ENCODE data around the gene SEL1L3.
"Not testable (repeated sequence)": the region's sequence is repeated elsewhere in the genome, so short reads cannot be mapped to it uniquely, and the experiment has no call there.

The SEL1L3 gene

DNA sequence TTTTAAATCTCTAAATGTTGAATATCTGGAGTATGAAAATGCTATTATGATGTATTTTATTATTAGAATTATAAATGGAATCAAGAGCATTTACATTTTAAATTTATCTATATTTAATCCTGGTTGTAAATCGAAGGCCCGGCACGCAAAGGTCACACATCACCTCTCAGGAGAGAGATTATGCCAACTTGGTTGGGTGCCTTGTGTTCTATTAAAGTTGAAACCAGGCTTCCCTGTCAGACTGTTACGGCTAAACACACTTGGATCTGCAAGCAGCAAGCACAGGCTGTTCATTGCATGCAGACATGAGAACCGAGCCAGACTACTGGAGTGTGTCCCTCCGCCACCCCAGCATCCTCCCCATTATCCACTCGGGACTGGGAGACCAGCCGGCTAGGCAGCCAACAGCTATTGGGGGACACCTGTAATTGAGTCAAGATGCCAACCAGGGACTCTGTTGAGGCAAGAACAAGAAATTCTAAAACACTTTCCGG, 16.4 kb upstream of the SEL1L3 start:
- no peak for DNase-seq

DNA sequence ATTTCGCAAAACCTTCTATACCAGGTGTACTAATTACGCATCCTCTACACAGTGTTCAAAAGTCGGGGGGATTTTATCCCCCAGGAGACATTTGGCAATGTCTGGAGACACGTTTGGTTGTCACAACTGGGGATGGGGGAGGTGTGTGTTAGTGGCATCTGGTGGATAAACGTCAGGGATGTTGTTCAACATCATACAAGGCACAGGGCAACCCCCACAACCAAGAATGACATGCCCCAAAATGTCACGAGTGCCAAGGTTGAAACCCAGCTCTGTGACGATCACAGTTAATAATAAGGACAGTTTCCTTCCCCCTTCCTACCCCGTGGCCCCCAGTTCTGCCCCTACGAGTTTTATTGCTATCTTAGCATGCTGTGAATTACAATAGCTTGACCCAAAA, 15.9 kb upstream of the SEL1L3 start:
- DNase-seq: no peak

DNA sequence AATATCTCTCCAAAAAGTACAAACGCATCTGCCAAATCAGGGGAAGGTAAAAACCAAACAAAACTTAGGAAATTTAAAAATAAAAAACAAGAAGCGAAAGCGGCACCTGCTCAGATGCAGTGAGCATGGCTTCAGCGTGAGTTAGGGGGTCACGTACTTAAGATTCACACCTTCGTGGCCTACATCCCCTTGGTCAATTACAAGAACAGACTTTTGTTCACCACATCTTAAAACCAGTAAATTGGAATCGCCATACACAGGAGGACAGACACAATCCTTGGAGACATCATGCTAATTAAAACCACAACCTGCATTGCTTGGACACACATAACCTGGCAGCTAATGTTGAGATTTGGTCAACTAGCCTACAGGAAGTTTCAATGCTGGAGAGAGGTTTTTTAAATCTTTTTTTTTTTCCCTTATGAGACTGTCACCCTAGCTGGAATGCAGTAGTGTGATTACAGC, 12.5 kb upstream of the SEL1L3 start:
- no peak for DNase-seq

DNA sequence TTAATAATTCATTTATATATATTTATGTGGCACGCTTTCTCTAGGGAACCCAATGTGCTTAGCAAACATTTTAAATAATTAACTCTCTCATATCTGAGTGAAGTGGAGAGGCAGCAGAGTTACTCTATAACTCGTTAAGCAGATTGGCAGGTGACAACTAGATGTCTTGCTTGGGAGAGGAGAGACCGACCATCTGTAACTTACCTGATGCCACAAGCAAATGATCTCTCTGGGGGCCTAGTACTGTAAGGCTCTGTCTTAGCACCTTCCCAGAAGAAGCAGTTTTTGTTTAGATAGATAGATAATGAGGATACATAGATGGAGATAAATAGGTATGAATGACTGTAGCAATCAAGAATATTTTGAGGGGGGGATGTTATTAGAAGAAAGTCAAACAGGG, 11.9 kb upstream of the SEL1L3 start:
- no peak for DNase-seq

DNA sequence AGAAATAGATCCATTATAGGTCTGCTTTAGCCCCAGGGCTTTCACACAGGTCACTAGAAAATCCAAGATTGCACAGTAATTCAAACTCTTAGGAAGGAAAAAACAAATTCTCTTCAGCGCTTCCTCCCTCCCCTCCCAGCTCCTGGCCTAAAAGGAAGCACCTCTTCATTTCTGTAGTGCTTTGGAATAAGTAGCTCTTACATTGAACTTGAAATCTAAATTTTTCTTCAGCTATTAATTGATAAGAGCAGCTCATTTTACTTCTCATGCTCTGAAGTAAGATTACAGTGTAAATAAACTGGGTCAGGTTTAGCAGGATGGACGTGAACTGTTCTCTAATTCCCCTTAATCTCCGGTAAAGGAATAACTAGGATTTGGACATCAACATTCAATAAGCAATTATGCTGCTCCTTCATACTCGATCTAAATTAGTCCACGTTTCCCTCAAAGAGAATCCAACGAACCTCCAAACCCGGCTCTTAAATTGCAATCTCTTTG, 10.9 kb upstream of the SEL1L3 start:
- no peak for DNase-seq

DNA sequence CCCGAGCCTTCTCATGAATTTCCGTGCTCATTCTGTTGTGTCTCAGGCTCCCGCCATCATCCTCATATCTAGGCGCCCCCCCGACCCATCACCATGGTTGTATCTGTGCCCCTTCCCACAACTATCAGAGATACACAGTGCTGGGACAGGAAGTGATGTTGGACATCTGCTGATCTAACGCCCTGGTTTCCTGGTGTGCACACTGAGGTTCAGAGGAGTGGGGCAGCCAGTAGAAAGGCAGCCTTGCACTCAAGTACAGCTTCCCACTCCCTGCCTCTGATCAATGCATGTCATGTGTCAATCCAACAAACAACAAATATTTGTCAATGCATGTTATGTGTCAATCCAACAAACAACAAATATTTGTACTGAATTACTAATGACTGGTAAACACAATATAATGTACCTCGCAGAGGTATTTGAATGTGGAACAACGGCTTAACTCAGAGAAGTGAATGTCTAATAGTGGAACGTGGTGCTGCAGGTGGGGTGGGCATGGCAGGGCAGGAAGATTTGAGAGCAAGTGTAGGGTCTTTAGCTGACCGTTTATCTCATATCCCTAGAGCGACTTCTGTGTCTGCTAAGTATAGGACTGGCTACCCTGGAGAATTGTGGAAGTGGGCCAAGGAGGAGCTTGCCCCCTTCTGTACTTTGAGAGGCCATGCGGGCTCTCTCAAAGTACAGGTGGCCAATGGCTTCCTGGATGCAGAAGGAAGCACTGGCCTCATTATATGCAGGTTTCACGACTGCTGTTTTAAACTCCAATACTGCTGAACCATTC, 10.3 kb upstream of the SEL1L3 start:
- DNase-seq: no peak

DNA sequence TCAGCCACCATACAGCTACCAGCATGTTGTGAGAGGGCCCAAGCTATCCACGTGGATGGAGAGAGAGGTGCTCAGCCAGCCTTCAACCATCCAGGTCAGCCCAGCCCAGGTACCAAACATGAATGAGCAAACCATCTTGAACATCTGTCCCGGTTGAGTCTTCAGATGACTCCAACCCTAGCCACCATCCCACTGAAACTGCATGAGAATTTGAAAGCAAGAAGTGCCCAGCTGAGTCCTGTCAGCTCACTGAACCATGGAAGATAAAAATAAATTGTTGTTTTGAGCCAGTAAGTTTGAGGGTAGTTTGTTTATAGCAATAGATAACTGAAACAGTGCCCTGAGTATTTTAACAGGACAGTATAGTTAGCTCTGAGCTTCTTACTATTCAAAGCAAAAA, 7.3 kb upstream of the SEL1L3 start:
- DNase-seq: no peak

DNA sequence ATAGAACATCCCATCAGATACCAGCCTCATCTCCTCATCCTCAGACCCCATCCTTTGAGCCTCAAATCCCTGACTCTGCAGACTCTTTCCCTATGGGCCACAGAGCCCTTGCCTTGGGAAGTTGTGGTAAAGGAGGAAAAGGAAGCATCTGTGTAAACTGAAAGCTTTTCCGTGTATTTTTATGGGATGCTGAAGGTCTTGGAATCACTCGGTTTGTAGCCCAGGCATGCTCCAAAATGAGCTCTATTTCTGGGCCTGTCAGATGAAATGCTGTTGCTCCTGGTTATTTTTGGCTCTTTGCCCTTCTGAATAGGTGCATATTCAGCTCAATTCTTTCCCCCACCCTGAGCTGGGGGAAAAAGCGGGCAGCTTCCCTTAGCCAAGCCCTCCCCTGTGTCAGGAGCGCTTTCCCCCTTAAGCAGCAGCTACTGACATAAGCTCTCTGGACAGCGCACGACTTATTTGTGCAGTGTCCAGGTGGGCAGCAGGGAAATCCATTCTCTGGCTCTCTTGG, 5.0 kb upstream of the SEL1L3 start:
- DNase-seq: no peak

DNA sequence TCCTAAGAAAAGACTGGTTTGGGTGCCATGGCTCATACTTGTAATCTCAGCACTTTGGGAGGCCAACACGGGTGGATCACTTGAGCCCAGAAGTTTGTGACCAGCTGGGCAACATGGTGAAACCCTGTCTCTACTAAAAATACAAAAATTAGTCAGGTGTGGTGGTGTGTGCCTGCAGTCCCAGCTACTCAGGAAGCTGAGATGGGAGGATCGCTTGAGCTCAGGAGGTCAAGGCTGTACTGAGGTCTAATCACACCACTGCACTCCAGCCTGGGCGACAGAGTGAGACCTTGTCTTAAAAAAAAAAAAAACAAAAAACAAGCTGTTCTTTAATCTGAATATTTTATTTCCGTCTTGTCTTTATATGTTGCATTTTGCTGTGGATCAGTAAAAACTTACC, 3.6 kb upstream of the SEL1L3 start:
- not testable (repeated sequence) for DNase-seq

DNA sequence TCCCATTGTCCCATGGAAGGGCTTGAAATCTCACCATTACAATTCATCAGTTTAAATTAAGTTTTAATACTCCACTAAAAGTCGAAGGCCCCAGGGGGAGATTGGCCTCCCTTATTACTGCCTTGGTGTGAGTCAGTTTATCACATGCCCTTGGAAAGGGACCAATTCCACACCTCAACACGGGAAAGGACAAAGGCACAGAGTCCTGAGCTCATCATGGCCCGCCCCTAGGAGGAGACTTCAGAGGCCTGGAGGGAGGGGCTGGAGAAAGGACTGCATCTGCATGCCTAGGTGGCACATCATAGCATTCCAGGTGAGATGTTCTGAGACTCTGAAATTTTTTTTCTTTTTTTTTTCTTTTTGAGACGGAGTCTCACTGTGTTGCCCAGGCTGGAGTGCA, 2.8 kb upstream of the SEL1L3 start:
- DNase-seq: no peak

DNA sequence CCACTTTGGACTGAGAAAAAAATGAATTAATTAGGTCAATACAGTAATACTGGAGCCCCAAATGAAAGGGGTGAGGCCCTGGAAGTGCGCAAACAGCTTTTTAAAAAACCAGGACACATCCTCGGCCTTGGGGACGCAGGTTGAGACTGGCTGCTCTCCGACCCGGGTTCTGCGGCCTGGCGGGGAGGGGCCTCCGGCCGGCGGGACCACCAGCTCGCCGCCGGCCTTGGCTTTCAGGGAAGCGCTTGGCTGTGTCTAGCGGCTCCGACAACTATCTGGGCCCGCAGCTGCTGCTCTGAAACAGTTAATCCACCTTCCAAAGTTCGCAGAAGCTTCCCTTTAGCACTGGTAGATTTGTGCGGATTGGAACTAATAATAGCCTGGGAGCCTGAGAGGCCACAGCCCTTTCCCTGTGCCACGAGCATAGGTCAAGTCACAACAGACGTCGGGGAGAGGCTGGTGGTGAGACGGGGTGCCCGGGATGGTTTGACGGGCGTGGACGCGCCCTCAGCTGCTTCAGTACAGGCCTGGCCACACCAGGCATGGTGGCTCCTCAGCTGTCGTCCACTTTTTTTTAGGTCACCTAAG, 1.1 kb upstream of the SEL1L3 start:
- DNase-seq: no peak

DNA sequence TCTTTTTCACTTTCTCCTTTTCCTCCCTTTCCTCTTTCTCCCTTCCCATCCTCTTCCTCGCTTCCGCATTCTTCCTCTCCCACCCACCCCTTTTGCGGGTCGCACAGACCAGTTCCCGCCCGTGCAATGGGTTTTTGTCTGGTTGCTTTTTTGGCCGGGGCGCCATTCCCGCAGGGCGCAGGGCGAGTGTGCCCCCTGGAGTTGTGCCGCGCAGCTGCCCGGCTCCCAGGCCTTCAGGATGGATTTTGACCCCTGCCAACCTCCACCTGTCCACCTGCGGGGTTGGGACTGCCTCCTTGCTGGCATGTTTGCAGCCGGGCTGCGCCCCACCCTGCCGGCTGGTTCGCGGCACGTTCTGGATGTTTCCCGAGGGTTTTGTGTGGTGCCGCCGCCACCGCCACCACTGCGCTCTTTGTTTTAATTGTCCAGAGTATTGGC, 578 bp upstream of the SEL1L3 start:
- DNase-seq: no peak

DNA sequence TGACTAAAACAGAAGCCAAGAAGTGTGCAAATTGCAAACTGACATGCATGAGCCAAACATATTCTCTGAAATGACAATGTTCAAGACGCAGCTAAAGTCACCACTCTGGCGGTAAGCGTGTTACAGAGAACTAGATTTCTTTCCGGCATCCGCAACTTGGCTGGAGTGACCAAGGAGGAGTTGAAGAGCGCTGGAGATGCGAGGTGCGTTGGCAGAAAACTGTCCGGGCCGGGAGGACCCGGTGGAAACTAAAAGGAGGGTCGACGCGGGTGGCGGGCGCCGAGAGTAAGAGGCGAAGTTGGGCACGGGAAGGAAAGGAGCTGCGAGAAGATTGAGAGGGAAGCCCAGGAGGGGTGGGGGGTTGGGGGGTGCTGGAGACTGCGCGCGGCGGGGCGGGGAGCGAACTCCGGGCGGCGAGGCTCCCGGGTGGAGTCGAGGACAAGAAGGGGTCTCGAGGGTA, 807 bp downstream of the SEL1L3 start:
- DNase-seq: peak; percentile 21

DNA sequence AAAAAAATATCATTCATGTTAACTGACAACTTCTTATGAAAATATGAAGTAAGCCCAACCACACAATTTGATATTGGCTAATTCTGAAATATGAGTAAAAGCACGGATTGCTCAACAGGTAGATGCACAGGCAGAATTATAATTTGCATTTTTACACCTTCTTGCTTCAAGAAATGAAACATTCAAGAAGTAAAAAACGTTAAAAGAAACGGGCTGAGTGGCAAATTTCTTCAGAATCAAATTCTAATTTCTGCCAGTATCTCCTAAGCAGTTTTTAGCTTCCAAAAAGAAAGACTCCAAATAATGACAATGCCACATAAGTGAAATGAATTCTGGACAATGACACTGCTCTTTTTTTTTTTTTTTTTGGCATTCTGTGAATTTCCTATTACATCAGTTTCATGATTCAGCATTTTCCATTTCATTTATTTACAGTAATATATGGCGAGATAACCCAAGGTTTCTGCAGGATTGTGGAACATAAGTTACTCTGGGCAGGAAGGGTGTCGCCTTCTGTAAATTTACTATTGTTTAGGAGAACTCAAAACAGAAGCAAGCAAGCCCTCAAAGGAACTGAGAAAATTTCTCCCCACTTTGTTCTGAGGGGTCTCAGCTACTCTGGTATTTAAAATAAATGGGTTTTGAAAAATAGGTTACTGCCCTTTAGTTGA, 1.4 kb downstream of the SEL1L3 start:
- no peak for DNase-seq

DNA sequence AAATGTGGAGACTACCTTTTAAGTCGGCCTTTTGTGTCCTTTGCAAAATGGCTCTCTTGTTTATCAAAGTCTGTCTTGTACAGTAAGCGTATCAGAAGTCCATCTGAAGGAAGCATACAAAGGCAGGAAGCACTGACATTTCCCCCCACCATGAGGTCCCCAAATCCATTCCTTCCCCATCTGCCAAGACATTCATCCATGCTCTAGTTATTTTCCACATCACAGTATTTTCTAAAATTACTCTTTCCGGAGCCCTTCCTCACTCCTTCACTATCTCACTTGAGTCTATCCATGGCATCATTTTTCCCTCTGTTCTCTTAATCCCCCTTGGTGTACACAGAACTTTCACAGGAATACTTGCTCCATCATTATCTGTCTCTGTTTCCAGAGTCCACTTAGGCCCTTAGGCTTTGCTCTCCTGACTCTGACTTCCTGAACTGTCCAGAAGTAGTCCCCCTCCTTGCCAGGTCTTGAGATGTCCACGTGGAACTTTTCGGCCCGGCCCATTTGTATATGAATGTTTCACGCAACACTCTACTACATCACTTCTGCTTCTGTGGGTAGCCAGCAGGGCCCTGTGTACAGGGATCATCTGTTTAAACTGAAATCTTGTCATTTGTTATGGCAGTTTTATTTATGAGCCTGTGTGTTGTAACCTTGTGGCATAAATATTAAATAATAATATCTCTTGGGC, 2.1 kb downstream of the SEL1L3 start:
- DNase-seq: no peak

DNA sequence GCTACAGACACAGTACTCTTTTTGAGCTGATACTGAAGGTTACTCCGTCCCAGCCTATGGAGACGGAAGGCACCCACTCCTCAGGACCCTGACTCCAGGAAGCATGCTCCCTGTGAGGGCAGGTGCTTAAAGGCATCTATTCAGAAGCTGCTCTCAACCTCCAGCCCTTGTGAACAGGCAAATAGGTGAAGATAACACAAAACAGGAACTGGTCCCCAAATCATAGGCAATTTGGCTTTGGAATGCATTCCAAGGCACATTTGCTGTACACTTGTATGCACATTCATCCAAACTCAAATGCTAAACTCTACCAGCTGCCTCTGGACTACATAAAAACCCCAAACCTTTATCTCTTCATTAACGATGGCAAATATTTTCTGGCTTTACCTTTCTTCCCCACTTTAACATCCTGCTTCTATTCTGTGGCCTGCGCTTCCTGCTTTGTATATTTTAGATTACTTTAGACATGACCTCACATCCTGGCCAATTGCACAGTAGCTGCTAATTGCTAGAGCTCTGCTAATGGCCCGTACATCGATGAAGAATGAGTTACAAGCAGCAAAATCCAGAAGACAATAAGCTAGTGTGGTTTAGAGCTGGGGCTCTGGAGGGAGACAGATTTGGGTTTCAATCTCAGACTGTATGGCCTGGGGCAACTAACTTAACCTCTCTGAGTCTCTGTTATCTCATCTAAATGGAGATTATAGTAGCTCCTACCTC, 3.2 kb downstream of the SEL1L3 start:
- peak; percentile 58 for DNase-seq

DNA sequence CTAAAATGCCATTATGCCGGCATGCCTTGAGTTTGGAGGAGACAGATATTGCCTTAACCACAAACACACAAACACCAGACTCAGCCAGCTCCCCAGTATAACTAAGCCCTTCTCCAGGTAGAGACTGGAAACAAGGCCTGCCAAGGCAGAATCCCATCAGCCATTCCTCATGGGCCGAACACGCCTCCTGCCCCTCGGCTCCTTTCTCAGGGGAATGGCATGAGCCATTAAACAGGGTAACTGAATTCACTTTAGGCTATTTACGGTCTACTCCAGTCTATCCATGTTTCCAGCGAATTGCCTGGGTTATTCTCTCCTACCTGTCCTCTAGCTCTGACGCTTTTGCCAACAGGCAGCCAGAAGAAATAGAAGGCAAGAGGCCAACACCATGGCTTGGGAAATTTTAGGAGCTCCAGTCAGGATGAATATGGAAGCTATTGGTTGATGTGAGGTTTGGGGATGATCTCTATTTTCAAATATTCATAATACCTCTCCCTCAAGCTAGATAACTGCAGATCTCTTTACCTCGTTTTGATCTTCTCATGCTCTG, 4.9 kb downstream of the SEL1L3 start:
- no peak for DNase-seq

DNA sequence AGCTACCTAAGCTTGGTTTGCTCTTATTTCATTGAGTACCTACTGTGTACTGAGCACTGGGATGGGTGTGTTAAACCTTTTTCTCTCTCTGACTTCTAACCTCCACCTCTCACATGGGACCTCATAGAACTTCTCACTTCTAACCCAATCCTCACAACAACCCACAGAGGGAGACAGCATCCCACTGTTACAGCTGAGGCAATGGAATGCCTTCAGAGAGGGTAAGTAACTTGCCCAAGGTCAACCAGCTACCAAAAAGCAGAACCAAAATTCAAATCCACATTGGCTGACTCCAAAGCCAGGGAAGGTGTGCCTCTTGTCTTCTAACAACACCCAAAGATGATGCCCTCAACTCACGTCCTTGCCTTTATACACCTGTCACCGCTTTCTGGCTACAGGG, 5.4 kb downstream of the SEL1L3 start:
- no peak for DNase-seq

DNA sequence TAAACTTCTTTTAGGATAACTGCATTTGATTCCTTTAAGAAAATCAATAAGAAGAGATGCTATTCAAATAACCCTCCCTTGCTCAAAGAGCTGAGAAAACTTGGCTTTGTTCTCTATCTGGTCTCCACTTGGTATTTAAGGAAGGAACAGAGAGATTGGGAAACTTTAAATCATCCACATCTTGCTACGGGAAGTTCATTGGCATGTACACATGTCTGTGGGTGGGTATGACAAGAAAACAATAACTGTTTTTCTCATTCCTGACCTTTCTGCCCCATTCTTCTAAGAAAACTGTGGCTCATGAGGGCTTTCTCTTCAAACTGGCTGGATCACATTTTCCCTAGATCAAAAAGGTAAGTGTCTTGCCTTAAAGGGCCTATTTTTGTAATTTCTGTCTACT, 6.0 kb downstream of the SEL1L3 start:
- no peak for DNase-seq

DNA sequence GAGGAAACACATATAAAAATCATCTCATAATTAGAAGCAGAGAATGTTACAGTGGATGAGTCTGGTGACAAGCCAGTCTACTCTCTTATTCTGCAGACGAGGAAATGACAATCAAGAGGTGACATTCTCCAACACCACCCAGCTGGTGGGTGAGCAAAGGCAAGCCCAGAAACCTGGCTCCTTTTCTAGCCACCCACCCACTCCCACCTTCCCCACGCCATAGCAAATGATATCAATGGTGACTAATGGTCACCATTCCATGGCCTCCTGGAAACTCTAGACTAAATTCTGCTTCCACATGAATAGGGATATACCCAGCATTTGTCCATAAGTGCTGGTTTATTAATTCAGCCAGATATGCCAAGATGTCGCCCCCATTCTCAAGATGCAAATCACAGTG, 10.7 kb downstream of the SEL1L3 start:
- no peak for DNase-seq

DNA sequence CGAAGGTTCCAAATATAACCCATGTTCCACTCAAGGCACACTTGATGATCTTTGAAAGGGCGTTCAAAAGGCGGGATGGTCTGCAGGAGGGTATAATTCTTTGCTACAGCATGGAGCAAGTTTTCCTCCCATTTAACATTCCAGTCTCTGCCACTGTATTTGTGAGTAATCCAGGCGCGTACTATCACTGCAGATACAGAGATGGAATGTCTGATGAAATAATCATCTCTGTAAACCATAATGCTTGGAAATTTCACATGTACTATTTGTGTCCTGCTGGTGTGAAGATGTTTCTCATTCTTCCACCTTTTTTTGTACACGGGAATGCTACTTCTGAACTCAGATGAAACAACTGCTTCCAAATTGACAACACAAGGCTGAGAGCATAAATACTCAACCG, 15.5 kb downstream of the SEL1L3 start:
- DNase-seq: no peak

Data from KG1 (cell line).